GM12875 (cell line): Measurements from ENCODE around the gene LIMS2.

Experiments used
- H3K4me3 ChIP-seq: one replicate; pipeline ENCODE4 v1.5.1; 2011; ENCODE audit warnings: low read depth, low read length, control low read depth
- TF ChIP-seq, protein P1 (sequence below): IDR thresholded peaks from 2 replicates; pipeline ENCODE4 v1.5.1; 2011; ENCODE audit warnings: low read depth, mild to moderate bottlenecking, control low read depth, inconsistent platforms, low read length, moderate library complexity, borderline replicate concordance; ENCODE audit not compliant: insufficient read depth

LIMS2 gene

DNA sequence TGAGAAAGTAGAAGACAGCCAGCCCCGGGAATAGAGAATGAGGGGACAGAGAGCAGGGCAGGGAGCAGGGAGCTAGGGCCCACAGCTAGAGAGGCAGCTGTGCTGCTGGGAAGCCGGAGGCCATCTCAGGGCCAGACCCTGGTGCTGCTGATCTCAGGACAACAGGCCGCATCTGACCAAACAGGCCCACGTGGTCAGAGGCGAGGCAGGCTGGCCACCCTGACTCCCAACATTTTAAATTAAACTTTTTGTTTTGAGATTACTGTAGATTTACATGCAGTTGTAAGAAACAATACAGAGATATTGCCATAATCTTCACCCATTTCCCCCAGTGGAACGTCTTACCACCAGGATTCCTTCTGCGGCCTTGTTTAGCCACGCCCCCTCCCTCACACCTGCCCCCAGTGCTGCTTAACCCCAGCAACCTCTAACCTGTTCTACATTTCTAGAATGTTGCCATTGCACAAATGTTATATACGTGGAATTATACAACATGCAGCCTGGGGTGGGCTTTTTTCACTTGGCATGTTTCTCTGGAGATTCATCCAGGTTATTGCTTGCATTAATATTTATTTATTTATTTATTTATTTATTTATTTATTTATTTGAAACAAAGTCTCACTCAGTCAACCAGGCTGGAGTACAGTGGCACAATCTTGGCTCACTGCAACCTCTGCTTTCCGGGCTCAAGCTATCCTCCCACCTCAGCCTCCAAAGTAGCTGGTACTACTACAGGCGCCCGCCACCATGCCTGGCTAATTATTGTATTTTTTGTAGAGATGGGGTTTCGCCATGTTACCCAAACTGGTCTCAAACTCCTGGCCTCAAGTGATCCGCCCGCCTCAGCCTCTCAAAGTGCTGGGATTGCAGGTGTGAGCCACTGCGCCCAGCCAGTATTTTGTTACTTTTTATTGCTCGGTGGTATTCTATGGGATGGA is 78.0 kb downstream of the LIMS2 start:
- no peak overlapping the region for H3K4me3 ChIP-seq
- TF ChIP-seq, protein P1, sequence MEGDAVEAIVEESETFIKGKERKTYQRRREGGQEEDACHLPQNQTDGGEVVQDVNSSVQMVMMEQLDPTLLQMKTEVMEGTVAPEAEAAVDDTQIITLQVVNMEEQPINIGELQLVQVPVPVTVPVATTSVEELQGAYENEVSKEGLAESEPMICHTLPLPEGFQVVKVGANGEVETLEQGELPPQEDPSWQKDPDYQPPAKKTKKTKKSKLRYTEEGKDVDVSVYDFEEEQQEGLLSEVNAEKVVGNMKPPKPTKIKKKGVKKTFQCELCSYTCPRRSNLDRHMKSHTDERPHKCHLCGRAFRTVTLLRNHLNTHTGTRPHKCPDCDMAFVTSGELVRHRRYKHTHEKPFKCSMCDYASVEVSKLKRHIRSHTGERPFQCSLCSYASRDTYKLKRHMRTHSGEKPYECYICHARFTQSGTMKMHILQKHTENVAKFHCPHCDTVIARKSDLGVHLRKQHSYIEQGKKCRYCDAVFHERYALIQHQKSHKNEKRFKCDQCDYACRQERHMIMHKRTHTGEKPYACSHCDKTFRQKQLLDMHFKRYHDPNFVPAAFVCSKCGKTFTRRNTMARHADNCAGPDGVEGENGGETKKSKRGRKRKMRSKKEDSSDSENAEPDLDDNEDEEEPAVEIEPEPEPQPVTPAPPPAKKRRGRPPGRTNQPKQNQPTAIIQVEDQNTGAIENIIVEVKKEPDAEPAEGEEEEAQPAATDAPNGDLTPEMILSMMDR = no peak

DNA sequence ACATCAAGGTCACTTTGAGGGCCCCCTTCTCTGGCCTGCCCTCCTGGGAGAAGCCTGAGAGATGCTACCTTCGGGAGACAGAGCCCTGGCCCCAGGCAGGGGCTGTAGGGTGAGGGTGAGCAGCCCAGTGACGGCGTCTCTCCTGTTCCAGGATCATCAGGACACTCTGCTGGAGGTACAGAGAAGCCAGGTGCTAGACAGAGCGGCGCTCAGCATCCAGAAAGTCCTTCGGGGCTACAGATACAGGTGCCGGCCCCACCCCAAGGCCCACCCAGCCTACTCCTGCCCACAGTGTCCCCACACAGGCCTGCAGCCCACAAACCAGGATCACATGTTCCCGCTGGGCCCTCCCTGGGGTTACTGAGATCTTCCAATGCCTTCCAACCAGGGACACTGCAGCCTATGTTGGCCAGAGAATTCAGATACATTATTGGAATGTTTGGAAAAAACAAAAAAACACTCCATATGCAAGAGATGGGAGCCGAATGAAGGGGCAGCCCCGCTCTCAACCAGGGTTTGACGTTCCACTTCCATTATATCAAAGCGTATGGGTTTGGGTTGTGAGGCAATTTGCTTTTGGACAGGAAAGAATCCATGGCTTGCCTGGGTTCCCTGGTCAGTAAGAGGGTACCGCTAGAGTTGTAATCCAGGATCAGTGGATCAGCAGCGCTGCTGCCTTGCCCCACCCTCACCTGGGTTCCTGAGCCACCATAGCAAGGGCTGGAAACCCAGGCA is 78.9 kb downstream of the LIMS2 start:
- H3K4me3 ChIP-seq = no peak overlapping the region
- TF ChIP-seq, protein P1 = no peak

DNA sequence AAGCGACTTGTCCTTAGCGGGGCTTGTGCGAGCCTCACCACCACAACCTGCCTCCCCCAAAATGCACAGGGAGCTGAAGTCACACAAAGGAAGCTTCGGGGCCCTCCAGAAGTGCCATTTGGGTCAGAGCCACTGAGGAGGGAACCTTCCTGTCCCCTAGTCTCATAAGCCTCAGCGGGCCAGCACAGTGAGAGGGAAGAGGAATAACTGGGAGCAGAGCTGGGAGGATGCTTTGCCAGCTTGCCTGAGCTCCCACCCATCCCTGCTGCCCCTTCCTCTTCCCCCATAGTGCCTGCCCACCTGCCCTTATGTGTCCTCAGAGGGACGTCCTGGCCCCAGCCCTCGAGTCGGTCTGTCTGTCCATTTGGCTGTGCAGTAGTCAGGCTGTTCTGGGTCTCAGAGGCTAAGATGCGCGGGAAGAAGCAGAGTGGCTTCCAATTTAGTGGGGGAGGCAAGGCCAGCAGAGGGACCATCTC is 81.2 kb downstream of the LIMS2 start:
- TF ChIP-seq, protein P1 = no peak
- no peak overlapping the region for H3K4me3 ChIP-seq

DNA sequence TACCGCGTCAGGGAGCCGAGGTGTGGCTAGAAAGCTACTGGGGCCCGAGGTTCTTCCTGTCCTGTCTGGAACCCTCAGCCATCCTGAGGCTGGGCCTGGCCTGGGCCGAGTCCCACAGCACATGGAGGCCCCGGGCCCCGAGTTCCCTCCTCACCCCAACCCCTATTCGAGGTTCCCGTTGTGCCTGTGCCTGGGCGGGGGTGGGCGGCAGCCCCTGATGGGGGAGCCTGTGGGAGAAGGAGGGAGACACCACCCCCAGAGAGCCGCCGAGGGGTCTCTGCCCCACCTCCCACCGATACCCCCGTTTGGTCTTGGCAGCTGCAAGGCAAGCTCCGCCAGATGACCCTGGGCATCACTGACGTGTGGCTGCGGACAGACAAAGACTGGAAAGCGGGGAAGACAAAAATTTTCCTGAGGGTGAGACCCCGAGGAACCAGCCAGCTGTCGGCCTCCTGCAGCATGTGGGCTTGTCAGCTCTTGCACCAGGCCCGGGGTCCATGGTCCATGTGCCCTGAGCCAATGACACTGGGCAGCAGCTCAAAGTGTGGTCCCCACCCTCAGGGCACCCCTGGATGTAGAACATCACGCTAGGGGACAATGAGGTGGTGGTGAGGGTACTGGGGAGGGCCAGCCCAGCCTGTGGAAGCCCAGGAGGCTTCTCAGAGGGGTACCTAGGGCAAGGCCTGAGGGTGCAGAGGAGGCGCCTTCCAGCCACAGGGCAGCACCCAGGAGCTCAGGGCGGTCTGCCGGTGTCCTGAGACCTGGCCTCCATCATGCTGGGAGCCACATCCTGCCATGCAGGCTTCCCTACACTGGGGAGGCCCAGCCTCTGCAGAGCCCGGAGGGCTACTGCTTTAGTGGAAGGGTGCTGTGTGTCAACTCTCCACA is 81.9 kb downstream of the LIMS2 start:
- H3K4me3 ChIP-seq = no peak overlapping the region
- TF ChIP-seq, protein P1 = no peak

DNA sequence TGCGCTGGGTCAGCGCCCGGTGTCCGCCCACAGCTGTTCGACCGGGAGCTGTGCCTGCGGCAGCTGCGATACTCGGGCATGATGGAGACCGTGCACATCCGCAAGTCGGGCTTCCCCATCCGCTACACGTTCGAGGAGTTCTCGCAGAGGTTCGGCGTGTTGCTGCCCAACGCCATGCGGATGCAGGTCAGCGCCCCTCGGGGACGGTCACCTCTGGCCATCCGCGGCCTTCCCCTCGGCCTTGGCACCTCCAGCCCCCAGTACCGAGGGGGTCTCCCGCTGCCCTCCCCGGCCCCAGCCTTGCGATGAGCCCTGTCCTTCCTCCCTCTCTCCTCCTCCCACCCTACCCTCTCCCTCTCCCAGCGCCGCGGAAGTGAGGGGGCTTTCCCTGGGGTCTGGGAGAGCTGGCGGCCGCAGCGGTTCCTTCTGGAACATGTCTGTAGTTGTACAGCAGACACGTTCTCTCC is 82.5 kb downstream of the LIMS2 start:
- TF ChIP-seq, protein P1 = no peak
- H3K4me3 ChIP-seq = no peak overlapping the region

DNA sequence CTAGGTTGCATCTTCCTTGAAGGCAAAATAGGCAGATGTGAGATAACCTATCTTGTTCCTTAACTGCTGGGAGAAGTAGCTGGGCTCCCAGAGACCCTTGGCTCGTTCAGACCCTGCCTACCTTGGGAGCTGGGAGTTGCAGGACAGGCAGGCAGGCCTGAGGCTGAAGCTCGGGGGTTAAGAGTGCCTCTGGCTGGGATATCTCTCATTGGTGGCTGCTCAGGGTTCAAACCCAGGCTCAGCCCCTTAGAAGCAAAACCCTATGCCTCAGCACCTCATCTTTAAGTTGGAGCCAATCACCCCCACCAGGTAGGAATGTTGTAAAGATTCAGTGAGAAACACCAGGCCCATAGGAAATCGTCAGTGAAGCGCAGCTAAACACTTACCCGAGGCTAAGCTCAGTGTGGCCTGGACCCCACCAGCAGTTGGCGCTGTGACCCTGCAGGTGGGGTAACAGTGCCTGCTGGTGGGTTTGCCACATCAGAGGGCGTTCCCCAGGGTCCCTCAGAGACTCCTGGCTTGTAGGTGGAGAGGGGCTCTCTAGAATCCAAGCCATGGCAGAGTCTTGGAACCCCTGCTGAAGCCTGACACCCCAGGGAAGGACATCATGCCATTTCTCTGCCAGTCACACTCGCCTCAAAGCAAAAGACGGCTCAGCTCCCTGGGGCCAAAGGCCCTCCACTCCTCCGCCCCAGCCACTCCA is 84.0 kb downstream of the LIMS2 start:
- TF ChIP-seq, protein P1 = peak; percentile 100
- no peak overlapping the region for H3K4me3 ChIP-seq
